Measurements from ENCODE around the gene GPR151. TPM values are rescaled to one million over a fixed set of nuclear protein-coding genes. Genes with fewer than 3 reads are reported as not detected.

Gene GPR151
- total and polyA plus RNA-seq, 2 experiments from 2014 or later, result not detected

DNA sequence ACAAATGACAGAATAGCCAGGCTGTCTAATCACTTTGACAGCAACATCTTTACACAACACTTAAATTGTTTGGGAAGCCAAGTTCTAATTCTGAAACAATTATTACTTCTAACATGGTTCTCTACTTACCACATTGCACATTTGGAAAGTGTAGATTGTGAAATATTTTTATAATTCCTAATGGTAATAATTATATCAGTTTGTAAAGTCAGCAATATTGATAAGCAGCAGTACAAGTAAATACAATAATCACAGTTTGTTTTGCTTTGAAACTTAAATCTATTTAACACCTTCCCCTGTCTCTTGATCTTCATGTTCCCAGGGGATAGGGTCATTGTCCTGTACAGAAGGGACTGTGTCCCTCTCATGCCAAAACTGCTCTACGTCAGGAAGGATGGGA, 1.4 kb downstream of the GPR151 start:
- Histone ChIP-seq H3K9me2 (ENCODE audit: insufficient read depth) (no peaks in the 10 kb centered on the region), H3K36me3 (ENCODE audit: low read depth) (peaks cover 31% of the 10 kb centered on the region), H2AFZ (no peak overlapping the region), H3K27me3 (replicated peaks; ENCODE audit: insufficient read depth) (no peaks in the 10 kb centered on the region), H3K4me2 (ENCODE audit: unreplicated experiment) (no peak overlapping the region), H3K27ac (no peak overlapping the region), H3K79me2 (ENCODE audit: insufficient read depth) (no peaks in the 10 kb centered on the region), H3K4me3 (no peak overlapping the region), H3K9me3 (ENCODE audit: low read depth) (no peaks in the 10 kb centered on the region), H3K4me1 (ENCODE audit: insufficient read depth) (no peaks in the 10 kb centered on the region), H3K9ac (no peak overlapping the region), H4K20me1 (ENCODE audit: insufficient read depth) (no peaks in the 10 kb centered on the region), H3F3A (ENCODE audit: insufficient read depth) (peaks cover 13% of the 10 kb centered on the region; the same call in 1 of the 2 replicates)
- 100% methylated on average over 1 of the region's 1 CpG for WGBS, 2 experiments (ENCODE audit: low coverage in 1 of 2, low lambda C conversion rate in 2 of 2, missing lambda C conversion rate in 2 of 2)
- TF ChIP-seq EZH2 (IDR thresholded peaks at IDR 0.05; ENCODE audit: insufficient read depth, poor library complexity, severe bottlenecking), result no peak
- DNase-seq, result no peak
- in situ Hi-C loops (cut with MboI), result no loop called here

DNA sequence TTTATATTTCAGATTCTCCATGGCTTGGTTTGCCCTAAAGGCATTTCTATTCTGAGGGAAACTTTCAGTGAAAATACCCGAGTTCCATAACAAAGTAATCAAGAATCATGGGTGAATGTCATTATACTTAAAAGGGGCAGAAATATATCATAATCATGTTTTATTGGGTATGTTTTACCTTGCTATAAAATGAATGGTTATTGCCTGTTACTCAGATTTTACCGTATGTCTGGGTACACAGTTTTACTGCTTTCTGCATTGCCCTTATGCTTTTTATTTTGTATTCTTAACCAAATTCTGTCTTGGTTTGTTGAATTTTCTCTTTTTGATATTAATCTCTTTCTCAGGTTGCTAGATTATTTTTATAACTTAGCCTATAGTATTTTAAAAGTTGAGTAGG, 2.5 kb downstream of the GPR151 start:
- Histone ChIP-seq H3K9me2 (ENCODE audit: insufficient read depth) (no peaks in the 10 kb centered on the region), H3K36me3 (ENCODE audit: low read depth) (peaks cover 42% of the 10 kb centered on the region), H3K27me3 (replicated peaks; ENCODE audit: insufficient read depth) (no peaks in the 10 kb centered on the region), H3K4me1 (ENCODE audit: insufficient read depth) (no peaks in the 10 kb centered on the region), H3K4me2 (ENCODE audit: unreplicated experiment) (no peak overlapping the region), H3K79me2 (ENCODE audit: insufficient read depth) (no peaks in the 10 kb centered on the region), H3F3A (ENCODE audit: insufficient read depth) (peaks cover 13% of the 10 kb centered on the region; the same call in 1 of the 2 replicates), H3K9me3 (ENCODE audit: low read depth) (no peaks in the 10 kb centered on the region), H2AFZ (no peak overlapping the region), H3K9ac (no peak overlapping the region), H3K4me3 (no peak overlapping the region), H3K27ac (no peak overlapping the region), H4K20me1 (ENCODE audit: insufficient read depth) (no peaks in the 10 kb centered on the region)
- WGBS, 2 experiments (ENCODE audit: low coverage in 1 of 2, low lambda C conversion rate in 2 of 2, missing lambda C conversion rate in 2 of 2), result 98 to 100% methylated on average over 2 of the region's 2 CpGs
- DNase-seq, result no peak
- TF ChIP-seq EZH2phosphoT487 (IDR thresholded peaks at IDR 0.05; ENCODE audit: insufficient read depth, low read depth) (no peak), EZH2 (IDR thresholded peaks at IDR 0.05; ENCODE audit: insufficient read depth, poor library complexity, severe bottlenecking) (no peak)
- in situ Hi-C loops (cut with MboI), result no loop called here

- TF ChIP-seq EZH2 (IDR thresholded peaks at IDR 0.05; ENCODE audit: insufficient read depth, poor library complexity, severe bottlenecking) (no peak), EZH2phosphoT487 (IDR thresholded peaks at IDR 0.05; ENCODE audit: insufficient read depth, low read depth) (no peak)
- Histone ChIP-seq H3K79me2 (ENCODE audit: insufficient read depth) (0 out of 2 replicates have a peak, but pooled peaks cover 9% of the 10 kb centered on the region), H3K9me3 (ENCODE audit: low read depth) (no peaks in the 10 kb centered on the region), H3K36me3 (ENCODE audit: low read depth) (peaks cover 68% of the 10 kb centered on the region), H3K27ac (no peak overlapping the region), H3K27me3 (replicated peaks; ENCODE audit: insufficient read depth) (no peaks in the 10 kb centered on the region), H3K9me2 (ENCODE audit: insufficient read depth) (no peaks in the 10 kb centered on the region), H3K4me2 (ENCODE audit: unreplicated experiment) (no peak overlapping the region), H3K4me1 (ENCODE audit: insufficient read depth) (no peaks in the 10 kb centered on the region), H3K4me3 (no peak overlapping the region), H4K20me1 (ENCODE audit: insufficient read depth) (no peaks in the 10 kb centered on the region), H3F3A (ENCODE audit: insufficient read depth) (peaks cover 13% of the 10 kb centered on the region; the same call in 1 of the 2 replicates), H3K9ac (no peak overlapping the region), H2AFZ (no peak overlapping the region)
- DNase-seq, result peak; percentile 70
- WGBS, 2 experiments (ENCODE audit: low coverage in 1 of 2, low lambda C conversion rate in 2 of 2, missing lambda C conversion rate in 2 of 2), result 88 to 89% methylated on average over 9 of the region's 9 CpGs
- in situ Hi-C loops (cut with MboI), result no loop called here
These were observed 5.3 kb downstream of the GPR151 start for GRCh38 chr5:146510559-146511125.

DNA sequence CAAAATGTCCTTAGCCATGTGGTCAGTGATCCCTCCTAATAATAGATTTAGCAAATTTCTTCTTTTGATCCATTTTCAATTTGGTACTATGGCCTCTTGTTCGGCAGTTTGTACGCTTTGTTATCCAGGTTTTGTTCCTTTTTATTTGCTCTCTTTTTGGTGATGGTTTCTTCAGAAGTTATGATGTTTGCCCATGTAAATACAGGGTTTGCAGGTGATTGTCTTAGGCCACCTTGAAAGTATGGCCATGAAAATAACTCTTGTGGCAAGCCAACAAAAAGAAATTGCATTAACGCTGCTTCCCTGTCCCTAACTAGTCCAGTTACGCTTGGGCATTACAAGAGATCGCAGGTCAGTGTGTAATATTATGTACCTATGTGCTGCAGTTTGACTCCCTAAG, 8.6 kb downstream of the GPR151 start:
- H3K4me3 ChIP-seq, result no peak overlapping the region
- WGBS, 2 experiments (ENCODE audit: low coverage in 1 of 2, low lambda C conversion rate in 2 of 2, missing lambda C conversion rate in 2 of 2), result 97 to 98% methylated on average over 5 of the region's 5 CpGs
- H3K36me3 ChIP-seq (ENCODE audit: low read depth), result peaks cover 78% of the 10 kb centered on the region
- no peaks in the 10 kb centered on the region for H3F3A ChIP-seq (ENCODE audit: insufficient read depth)
- H3K27ac ChIP-seq, result no peak overlapping the region
- no peaks in the 10 kb centered on the region for H4K20me1 ChIP-seq (ENCODE audit: insufficient read depth)
- no peak overlapping the region for H3K4me2 ChIP-seq (ENCODE audit: unreplicated experiment)
- TF ChIP-seq EZH2 (IDR thresholded peaks at IDR 0.05; ENCODE audit: insufficient read depth, poor library complexity, severe bottlenecking), result no peak
- TF ChIP-seq EZH2phosphoT487 (IDR thresholded peaks at IDR 0.05; ENCODE audit: insufficient read depth, low read depth), result no peak
- H3K79me2 ChIP-seq (ENCODE audit: insufficient read depth), result 0 out of 2 replicates have a peak, but pooled peaks cover 13% of the 10 kb centered on the region
- no peak for DNase-seq
- in situ Hi-C loops (cut with MboI), result no loop called here
- H3K9me2 ChIP-seq (ENCODE audit: insufficient read depth), result no peaks in the 10 kb centered on the region
- no peaks in the 10 kb centered on the region for H3K27me3 ChIP-seq (replicated peaks; ENCODE audit: insufficient read depth)
- no peak overlapping the region for H2AFZ ChIP-seq
- no peaks in the 10 kb centered on the region for H3K9me3 ChIP-seq (ENCODE audit: low read depth)
- no peak overlapping the region for H3K9ac ChIP-seq
- H3K4me1 ChIP-seq (ENCODE audit: insufficient read depth), result no peaks in the 10 kb centered on the region

Data from GM23248 (cell line).